Parathyroid adenoma (tissue), 2 donors: ENCODE results near the gene IARS1.

Experiments
- H2AFZ ChIP-seq: fragments of 300-600 bp; sonication (generic); one replicate; pipeline ENCODE4 v1.7.0; 2017; ENCODE audit warnings: antibody characterized with exemption, mild to moderate bottlenecking
- H3K27ac ChIP-seq: fragments of 300-600 bp; sonication (generic); one replicate; pipeline ENCODE4 v1.7.0; 2017
- H3K27me3 ChIP-seq: fragments of 300-600 bp; sonication (generic); one replicate; pipeline ENCODE4 v1.7.0; 2017; ENCODE audit warnings: low read length; ENCODE audit not compliant: control insufficient read depth, insufficient read depth
- H3K36me3 ChIP-seq: fragments of 300-600 bp; sonication (generic); one replicate; pipeline ENCODE4 v1.7.0; 2017; ENCODE audit warnings: low read length; ENCODE audit not compliant: control insufficient read depth, insufficient read depth
- H3K4me1 ChIP-seq: fragments of 300-600 bp; sonication (generic); one replicate; pipeline ENCODE4 v1.7.0; 2017; ENCODE audit warnings: control low read depth
- H3K4me2 ChIP-seq: fragments of 300-600 bp; sonication (generic); one replicate; pipeline ENCODE4 v1.7.0; 2017; ENCODE audit warnings: low read length
- H3K4me3 ChIP-seq: fragments of 300-600 bp; sonication (generic); one replicate; pipeline ENCODE4 v1.7.0; 2017; ENCODE audit warnings: low read depth, low read length
- H3K79me2 ChIP-seq: fragments of 300-600 bp; sonication (generic); one replicate; pipeline ENCODE4 v1.7.0; 2017; ENCODE audit warnings: control low read depth
- H3K9ac ChIP-seq: fragments of 300-600 bp; sonication (generic); one replicate; pipeline ENCODE4 v1.7.0; 2017; ENCODE audit warnings: mild to moderate bottlenecking
- H3K9me3 ChIP-seq: fragments of 300-600 bp; sonication (generic); one replicate; pipeline ENCODE4 v1.7.0; 2017; ENCODE audit warnings: low read length; ENCODE audit not compliant: control insufficient read depth
- TF ChIP-seq, protein P1 (sequence below): fragments of 300-600 bp; sonication (generic); IDR thresholded peaks from one replicate; pipeline ENCODE4 v1.7.0; 2017; ENCODE audit warnings: antibody characterized with exemption, mild to moderate bottlenecking
- donor health status: primary hyperparathyroidism.

IARS1 gene

GRCh38 chr9:92289708-92290390 lies 3.6 kb downstream of the IARS1 start:
- Histone ChIP-seq H3K4me2 (no peak overlapping the region), H3K27me3 (no peaks in the 10 kb centered on the region), H3K4me3 (no peak overlapping the region), H3K36me3 (no peaks in the 10 kb centered on the region), H3K4me1 (no peaks in the 10 kb centered on the region), H3K9me3 (no peaks in the 10 kb centered on the region), H2AFZ (no peak overlapping the region), H3K27ac (no peak overlapping the region), H3K9ac (no peak overlapping the region), H3K79me2 (peaks cover 2% of the 10 kb centered on the region)
- TF ChIP-seq, protein P1, sequence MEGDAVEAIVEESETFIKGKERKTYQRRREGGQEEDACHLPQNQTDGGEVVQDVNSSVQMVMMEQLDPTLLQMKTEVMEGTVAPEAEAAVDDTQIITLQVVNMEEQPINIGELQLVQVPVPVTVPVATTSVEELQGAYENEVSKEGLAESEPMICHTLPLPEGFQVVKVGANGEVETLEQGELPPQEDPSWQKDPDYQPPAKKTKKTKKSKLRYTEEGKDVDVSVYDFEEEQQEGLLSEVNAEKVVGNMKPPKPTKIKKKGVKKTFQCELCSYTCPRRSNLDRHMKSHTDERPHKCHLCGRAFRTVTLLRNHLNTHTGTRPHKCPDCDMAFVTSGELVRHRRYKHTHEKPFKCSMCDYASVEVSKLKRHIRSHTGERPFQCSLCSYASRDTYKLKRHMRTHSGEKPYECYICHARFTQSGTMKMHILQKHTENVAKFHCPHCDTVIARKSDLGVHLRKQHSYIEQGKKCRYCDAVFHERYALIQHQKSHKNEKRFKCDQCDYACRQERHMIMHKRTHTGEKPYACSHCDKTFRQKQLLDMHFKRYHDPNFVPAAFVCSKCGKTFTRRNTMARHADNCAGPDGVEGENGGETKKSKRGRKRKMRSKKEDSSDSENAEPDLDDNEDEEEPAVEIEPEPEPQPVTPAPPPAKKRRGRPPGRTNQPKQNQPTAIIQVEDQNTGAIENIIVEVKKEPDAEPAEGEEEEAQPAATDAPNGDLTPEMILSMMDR: no peak

DNA sequence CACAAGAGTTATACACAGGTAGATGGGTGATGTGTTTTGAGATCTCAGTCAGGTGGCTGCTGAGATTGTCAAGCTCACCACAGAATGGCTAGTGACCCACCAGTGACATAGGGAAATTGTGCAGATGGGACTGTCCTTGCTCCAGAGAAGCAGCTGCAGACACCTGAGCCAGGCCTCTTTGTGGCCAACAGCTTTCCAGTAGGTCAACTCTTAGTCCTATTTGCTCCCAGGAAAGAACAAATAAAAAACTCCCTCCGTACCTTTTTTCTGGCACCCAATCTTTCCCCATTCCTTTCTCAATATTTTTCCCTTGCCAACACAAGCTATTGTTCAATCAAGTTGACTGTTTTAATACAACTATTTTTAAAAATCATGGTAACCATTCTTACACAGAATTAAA lies 14.2 kb downstream of the IARS1 start:
- Histone ChIP-seq H3K4me1 (no peaks in the 10 kb centered on the region), H3K27me3 (no peaks in the 10 kb centered on the region), H3K4me3 (no peak overlapping the region), H3K36me3 (no peaks in the 10 kb centered on the region), H3K79me2 (no peaks in the 10 kb centered on the region), H3K9ac (no peak overlapping the region), H2AFZ (no peak overlapping the region), H3K27ac (no peak overlapping the region), H3K9me3 (no peaks in the 10 kb centered on the region), H3K4me2 (no peak overlapping the region)
- TF ChIP-seq, protein P1: no peak

GRCh38 chr9:92278110-92278509 lies 15.4 kb downstream of the IARS1 start:
- no peaks in the 10 kb centered on the region for H3K9me3 ChIP-seq
- no peak overlapping the region for H2AFZ ChIP-seq
- H3K36me3 ChIP-seq: no peaks in the 10 kb centered on the region
- no peak overlapping the region for H3K4me3 ChIP-seq
- H3K9ac ChIP-seq: no peak overlapping the region
- no peaks in the 10 kb centered on the region for H3K79me2 ChIP-seq
- H3K27ac ChIP-seq: no peak overlapping the region
- no peaks in the 10 kb centered on the region for H3K4me1 ChIP-seq
- TF ChIP-seq, protein P1: no peak
- no peaks in the 10 kb centered on the region for H3K27me3 ChIP-seq
- H3K4me2 ChIP-seq: no peak overlapping the region

DNA sequence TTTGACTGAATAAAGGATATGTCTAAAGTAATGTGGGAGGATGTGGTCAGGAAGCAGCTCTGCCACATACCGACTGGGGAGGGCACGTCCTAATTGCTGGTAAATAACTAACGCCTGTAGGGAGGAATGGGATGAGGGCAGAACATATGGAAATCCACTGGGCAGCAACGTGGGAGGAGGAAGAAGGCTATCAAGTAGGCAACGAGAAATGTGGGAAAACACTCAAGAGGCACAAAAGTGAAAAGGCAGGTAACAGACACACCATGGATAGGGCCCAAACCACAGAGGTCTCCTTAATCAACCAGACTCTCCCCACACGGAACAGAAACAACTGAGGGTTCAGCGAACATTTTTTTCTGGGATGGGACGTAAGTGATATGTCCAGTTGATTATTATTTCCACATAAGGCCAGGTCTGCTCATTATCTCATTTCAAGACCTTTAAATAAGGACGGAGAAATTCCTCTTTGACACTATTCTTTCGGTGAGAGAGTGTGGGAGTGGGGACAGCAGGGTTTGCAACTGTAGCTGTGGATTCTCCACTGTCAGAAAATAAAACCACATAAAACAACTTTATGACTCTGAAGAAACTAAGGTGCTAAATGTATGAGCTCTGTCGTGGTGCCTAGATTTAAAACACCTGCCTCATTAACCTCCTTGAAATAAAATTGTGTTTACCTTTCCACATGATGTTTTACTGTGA lies 17.0 kb downstream of the IARS1 start:
- no peaks in the 10 kb centered on the region for H3K4me1 ChIP-seq
- TF ChIP-seq, protein P1: no peak
- no peak overlapping the region for H2AFZ ChIP-seq
- H3K36me3 ChIP-seq: no peaks in the 10 kb centered on the region
- H3K27me3 ChIP-seq: no peaks in the 10 kb centered on the region
- H3K4me2 ChIP-seq: no peak overlapping the region
- no peak overlapping the region for H3K27ac ChIP-seq
- H3K79me2 ChIP-seq: no peaks in the 10 kb centered on the region
- H3K9me3 ChIP-seq: no peaks in the 10 kb centered on the region
- no peak overlapping the region for H3K9ac ChIP-seq
- no peak overlapping the region for H3K4me3 ChIP-seq
